ENCODE results near the gene PCCA. TPM values are rescaled to one million over a fixed set of nuclear protein-coding genes. Genes with fewer than 3 reads are reported as not detected.
"Not testable (repeated sequence)": the region's sequence is repeated elsewhere in the genome, so short reads cannot be mapped to it uniquely, and the experiment has no call there.

PCCA gene
- total RNA-seq, 1 donor from 2014 or later = 72.5 TPM

- intact Hi-C loops (cut with micrococcal nuclease) = no loop called here
- ATAC-seq (no peak), DNase-seq (no peak)
Observed at GRCh38 chr13:100274942-100275506, 186.1 kb downstream of the PCCA start.

- DNase-seq = no peak
- intact Hi-C loops (cut with micrococcal nuclease) = no loop called here
Observed at GRCh38 chr13:100275746-100276145, 186.9 kb downstream of the PCCA start.

GRCh38 chr13:100280681-100281080 is 191.8 kb downstream of the PCCA start:
- no peak for ATAC-seq
- no peak for DNase-seq
- intact Hi-C loops (cut with micrococcal nuclease) = no loop called here

More at GRCh38 chr13:100275746-100276145, 186.9 kb downstream of the PCCA start:
- ATAC-seq = no peak

- intact Hi-C loops (cut with micrococcal nuclease) = not testable (repeated sequence)
Observed at GRCh38 chr13:100282306-100282705, 193.4 kb downstream of the PCCA start.

GRCh38 chr13:100290165-100290801 is 201.4 kb downstream of the PCCA start:
- DNase-seq (no peak), ATAC-seq (no peak)
- intact Hi-C loops (cut with micrococcal nuclease) = no loop called here

More at GRCh38 chr13:100282306-100282705, 193.4 kb downstream of the PCCA start:
- not testable (repeated sequence) for DNase-seq, ATAC-seq

GRCh38 chr13:100291624-100292023 is 202.7 kb downstream of the PCCA start:
- ATAC-seq (no peak), DNase-seq (no peak)
- intact Hi-C loops (cut with micrococcal nuclease) = no loop called here

- peak; percentile 56 for ATAC-seq
- DNase-seq = no peak
- intact Hi-C loops (cut with micrococcal nuclease) = no loop called here
Observed at GRCh38 chr13:100297413-100297812, 208.5 kb downstream of the PCCA start.

GRCh38 chr13:100298116-100298681 is 209.3 kb downstream of the PCCA start:
- DNase-seq = no peak
- ATAC-seq = no peak
- intact Hi-C loops (cut with micrococcal nuclease) = no loop called here

GRCh38 chr13:100298691-100299090 is 209.8 kb downstream of the PCCA start:
- ATAC-seq = no peak
- intact Hi-C loops (cut with micrococcal nuclease) = no loop called here
- no peak for DNase-seq

- ATAC-seq (no peak), DNase-seq (no peak)
- intact Hi-C loops (cut with micrococcal nuclease) = no loop called here
Observed at GRCh38 chr13:100300243-100300642, 211.3 kb downstream of the PCCA start.

- no peak for DNase-seq
- ATAC-seq = no peak
- intact Hi-C loops (cut with micrococcal nuclease) = no loop called here
Observed at GRCh38 chr13:100300708-100301107, 211.8 kb downstream of the PCCA start.

GRCh38 chr13:100301418-100301817 is 212.5 kb downstream of the PCCA start:
- DNase-seq (no peak), ATAC-seq (no peak)
- intact Hi-C loops (cut with micrococcal nuclease) = no loop called here

- intact Hi-C loops (cut with micrococcal nuclease) = no loop called here
- DNase-seq = no peak
- no peak for ATAC-seq
Observed at GRCh38 chr13:100302391-100302790, 213.5 kb downstream of the PCCA start.

- DNase-seq (no peak), ATAC-seq (no peak)
- intact Hi-C loops (cut with micrococcal nuclease) = no loop called here
Observed at GRCh38 chr13:100304229-100304628, 215.3 kb downstream of the PCCA start.

GRCh38 chr13:100305398-100305797 is 216.5 kb downstream of the PCCA start:
- DNase-seq = no peak
- no peak for ATAC-seq
- intact Hi-C loops (cut with micrococcal nuclease) = no loop called here

- ATAC-seq (no peak), DNase-seq (no peak)
- intact Hi-C loops (cut with micrococcal nuclease) = no loop called here
Observed at GRCh38 chr13:100306030-100306429, 217.1 kb downstream of the PCCA start.

- no peak for DNase-seq
- intact Hi-C loops (cut with micrococcal nuclease) = no loop called here
- ATAC-seq = no peak
Observed at GRCh38 chr13:100306434-100306999, 217.6 kb downstream of the PCCA start.

GRCh38 chr13:100314132-100314910 is 225.4 kb downstream of the PCCA start:
- intact Hi-C loops (cut with micrococcal nuclease) = no loop called here
- DNase-seq (no peak), ATAC-seq (no peak)

GRCh38 chr13:100315522-100315921 is 226.6 kb downstream of the PCCA start:
- ATAC-seq = no peak
- intact Hi-C loops (cut with micrococcal nuclease) = no loop called here
- no peak for DNase-seq

GRCh38 chr13:100318473-100318872 is 229.6 kb downstream of the PCCA start:
- DNase-seq; intact Hi-C loops (cut with micrococcal nuclease); ATAC-seq: not testable (repeated sequence)
